SH-SY5Y (cell line): ENCODE results near the gene SLC2A1.

Source experiments
- GATA2 ChIP-seq: IDR thresholded peaks from 2 replicates; pipeline ENCODE4 v1.6.1; 2011; ENCODE audit warnings: mild to moderate bottlenecking, low read depth, low read length
- GATA3 ChIP-seq: IDR thresholded peaks from 2 replicates; pipeline ENCODE4 v1.6.1; 2011; ENCODE audit warnings: low read depth, mild to moderate bottlenecking, low read length, moderate library complexity

GRCh38 chr1:43004587-43005459, 46.2 kb upstream of the SLC2A1 start:
- TF ChIP-seq GATA2: no peak
- TF ChIP-seq GATA3: no peak
